ENCODE measurements around the gene COLEC11.

The COLEC11 gene

DNA sequence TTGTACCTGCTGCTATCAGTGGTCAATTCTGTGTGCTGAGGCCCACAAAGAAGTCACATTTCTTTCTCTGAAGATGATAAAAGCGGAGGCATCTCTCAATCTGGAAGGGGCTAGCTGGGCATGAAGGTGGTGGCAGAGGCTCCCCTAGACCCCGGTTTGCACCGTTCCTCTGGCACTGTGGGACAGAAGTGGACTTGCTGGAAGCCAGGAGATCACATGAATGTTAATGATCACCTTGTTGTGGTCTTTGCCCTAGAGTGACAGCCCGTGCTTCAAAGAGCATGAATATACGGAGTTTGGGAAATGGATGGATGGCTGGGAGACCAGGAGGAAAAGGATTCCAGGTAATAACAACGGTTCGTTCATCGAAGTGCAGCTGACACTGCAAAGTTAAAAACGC lies 83.3 kb downstream of the COLEC11 start:
- no peak overlapping the region for H3K4me3 ChIP-seq (ENCODE audit: low read length)
- TF ChIP-seq ZNF274 (IDR thresholded peaks at IDR 0.05; ENCODE audit: low read depth, low read length): no peak

DNA sequence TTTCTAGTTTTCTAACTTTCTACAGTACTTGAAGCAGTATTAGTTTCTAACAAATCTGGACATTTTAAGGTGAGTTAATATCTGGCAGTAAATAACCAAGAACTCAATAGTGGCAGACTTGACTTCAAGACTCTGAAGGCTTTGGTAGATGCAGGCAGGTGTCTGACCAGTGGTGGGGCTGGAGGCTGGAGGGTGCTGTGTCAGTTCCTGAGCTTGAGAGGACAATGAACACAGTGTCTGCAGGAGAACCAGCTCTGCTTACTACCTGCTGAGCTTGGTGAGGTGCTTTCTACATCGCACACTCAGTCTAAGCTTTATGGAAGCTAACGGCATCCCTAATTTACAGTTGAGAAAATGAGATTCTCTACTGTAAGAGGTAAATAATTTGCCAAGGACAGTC lies 84.3 kb downstream of the COLEC11 start:
- TF ChIP-seq ZNF274 (IDR thresholded peaks at IDR 0.05; ENCODE audit: low read depth, low read length): no peak
- no peak overlapping the region for H3K4me3 ChIP-seq (ENCODE audit: low read length)

DNA sequence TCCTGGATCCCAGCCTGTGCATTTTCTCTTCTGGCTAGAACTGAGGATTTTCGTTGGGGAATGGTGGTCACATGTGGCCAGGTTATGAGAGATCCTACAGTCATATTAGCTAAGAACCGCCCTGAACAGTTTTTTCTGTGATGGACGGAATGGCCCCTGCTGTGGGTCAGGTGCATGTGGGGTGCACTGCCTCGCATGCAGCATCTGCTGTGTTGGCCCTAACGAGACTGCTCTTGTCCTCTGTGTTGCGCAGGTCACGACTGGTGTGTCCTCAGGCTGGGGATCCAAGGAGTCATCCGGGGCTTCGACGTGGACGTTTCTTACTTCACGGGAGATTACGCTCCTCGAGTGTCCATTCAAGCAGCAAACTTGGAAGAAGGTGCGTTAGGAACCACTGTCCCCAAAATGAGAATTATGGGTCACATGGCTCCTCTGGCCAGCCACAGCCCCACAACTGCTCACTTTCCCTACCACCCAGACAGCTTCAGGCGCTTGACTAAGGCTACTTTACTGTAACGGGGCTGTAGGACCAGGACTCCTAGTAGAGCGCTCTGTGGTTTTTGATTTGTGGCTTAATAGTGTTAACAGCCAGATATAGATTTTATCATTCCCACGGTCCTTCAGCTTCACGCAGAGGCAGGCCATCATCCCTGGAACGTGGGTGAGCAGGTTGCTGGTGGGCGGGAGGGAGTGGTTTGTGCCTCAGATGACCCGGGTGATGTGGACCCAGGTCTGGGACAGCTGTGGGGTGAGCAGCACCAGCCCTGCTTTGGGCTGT lies 84.9 kb downstream of the COLEC11 start:
- no peak for TF ChIP-seq ZNF274 (IDR thresholded peaks at IDR 0.05; ENCODE audit: low read depth, low read length)

DNA sequence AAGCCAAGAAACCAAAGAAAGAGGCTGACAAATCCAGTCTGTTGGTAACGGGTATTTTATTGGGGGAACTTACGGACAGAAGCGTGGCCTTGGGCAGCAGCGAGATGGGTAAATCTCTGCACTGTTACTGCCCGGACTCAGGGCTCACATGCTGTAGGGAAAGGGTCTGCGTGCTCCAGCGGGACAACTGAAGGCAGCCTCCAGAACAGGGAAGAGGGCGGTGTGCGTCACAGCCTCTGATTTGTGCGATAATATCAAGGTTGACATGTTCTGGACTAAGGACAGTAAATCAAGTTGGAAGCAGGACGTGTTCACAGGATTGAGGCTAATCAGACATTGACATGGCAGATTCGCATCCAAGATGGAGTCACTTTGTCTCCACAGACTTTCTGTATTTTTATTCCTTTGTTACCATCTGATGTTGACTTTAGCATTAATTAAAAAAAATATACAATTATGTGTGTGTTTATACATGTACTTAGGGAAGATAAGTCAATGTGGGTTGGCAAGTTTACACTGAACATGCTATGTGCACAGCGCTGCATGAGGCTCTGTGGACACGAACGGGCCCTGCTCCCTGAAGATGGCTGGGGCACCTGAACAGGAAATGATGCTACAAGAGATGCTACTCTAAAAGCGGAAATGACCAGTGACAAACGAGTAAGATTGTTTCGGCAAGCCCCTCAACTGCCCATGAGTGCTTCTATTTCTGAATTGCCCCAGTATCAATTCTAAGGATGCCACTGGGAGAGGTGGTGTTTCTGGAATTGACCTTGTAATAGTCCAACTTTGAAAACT lies 85.8 kb downstream of the COLEC11 start:
- H3K4me3 ChIP-seq (ENCODE audit: low read length): no peak overlapping the region
- no peak for TF ChIP-seq ZNF274 (IDR thresholded peaks at IDR 0.05; ENCODE audit: low read depth, low read length)

More for the DNA sequence above, 84.9 kb downstream of the COLEC11 start:
- H3K4me3 ChIP-seq (ENCODE audit: low read length): no peak overlapping the region

DNA sequence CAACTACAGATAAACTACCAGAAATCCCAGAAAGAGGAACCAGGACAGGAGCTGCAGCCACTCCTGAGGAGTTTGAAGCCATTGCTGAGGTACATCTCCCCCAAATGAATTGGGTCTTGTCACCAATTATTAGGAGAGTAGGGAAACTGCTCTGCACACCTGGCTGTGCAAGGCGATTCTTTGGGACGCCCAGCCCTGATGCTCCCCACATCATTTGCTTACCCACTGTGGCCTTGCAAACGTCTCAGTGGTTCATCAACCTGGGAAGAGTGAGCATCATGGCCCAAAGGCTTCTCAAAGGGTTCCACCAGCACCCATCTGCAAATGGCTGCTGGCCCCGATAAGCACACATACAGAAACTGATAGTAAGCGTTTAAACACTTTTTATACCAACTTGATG lies 86.7 kb downstream of the COLEC11 start:
- no peak for TF ChIP-seq ZNF274 (IDR thresholded peaks at IDR 0.05; ENCODE audit: low read depth, low read length)

DNA sequence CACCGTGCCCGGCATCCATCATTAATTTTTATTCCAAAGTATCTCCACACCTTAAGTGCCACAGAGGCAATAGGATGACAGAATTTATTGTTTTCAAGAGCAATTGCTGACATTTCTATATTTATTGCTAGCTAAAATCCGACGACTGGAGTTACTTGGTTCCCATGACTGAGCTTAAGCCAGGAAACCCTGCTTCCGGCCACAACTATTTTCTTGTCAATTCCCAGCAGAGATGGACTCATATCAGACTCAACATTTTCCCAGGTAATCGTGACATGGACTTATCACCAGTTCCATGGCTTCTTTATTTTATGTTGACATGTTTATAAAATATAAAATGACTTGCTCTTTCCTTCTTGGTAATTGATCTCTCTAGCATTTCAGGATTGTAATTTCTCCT lies 87.9 kb downstream of the COLEC11 start:
- no peak for TF ChIP-seq ZNF274 (IDR thresholded peaks at IDR 0.05; ENCODE audit: low read depth, low read length)
- no peak overlapping the region for H3K4me3 ChIP-seq (ENCODE audit: low read length)

More for the DNA sequence above, 86.7 kb downstream of the COLEC11 start:
- no peak overlapping the region for H3K4me3 ChIP-seq (ENCODE audit: low read length)

DNA sequence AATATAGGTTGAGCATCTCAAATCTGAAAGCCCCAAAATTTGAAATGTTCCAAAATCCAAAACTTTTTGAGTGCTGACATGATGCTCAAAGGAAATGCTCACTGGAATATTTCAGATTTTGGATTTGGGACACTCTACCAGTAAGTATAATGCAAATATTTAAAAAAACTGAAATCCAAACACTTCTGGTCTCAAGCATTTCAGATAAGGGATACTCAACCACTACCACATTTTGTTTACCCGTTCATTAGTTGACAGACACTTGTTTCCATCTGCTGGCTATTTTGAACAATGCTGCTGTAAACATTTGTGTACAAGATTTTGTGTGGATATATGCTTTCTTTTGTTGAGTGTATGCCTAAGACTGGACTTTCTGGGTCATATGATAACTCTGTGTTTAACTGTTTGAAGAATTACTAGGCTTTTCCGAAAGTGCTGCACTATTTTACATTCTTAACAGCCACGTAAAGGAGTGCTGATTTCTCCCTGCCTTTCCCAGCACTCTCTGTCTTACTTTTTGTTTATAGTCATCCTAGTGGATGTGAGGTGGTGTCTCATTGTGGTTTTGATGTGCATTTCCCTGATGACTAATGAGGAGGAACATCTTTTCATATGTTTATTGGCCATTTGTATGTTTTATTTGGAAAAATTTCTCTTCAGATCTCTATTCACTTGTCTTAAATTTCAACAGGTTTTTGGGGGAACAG lies 89.0 kb downstream of the COLEC11 start:
- no peak for TF ChIP-seq ZNF274 (IDR thresholded peaks at IDR 0.05; ENCODE audit: low read depth, low read length)

DNA sequence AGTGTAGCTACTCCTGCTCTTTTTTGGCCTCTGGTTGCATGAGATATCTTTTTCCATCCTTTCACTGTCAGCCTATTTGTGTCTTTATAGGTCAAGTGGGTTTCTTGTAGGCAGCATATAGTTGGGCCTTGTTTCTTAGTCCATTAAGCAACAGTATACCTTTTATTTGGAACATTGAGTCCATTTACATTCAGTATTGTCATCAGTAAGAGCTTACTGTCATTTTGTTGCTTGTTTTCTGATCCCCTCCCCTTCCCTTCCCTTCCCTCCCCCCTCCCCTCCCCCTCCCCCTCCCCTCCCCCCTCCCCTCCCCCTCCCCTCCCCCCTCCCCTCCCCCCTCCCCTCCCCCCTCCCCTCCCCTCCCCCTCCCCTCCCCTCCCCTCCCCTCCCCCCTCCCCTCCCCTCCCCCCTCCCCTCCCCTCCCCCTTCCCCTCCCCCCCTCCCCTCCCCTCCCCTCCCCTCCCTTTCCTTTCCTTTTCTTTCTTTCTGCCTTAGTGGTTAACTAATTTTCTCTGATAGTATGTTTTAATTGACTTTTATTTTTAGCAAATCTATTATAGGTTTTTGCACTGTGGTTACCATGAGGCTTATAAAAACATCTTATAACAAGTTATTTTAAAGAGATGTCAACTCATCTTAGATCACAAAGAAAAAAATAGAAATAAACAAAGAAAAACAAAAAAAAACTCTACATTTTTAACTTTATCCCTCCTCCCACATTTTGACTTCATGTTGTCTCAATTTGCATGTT lies 95.3 kb downstream of the COLEC11 start:
- no peak overlapping the region for H3K4me3 ChIP-seq (ENCODE audit: low read length)
- no peak for TF ChIP-seq ZNF274 (IDR thresholded peaks at IDR 0.05; ENCODE audit: low read depth, low read length)

More for the DNA sequence above, 89.0 kb downstream of the COLEC11 start:
- H3K4me3 ChIP-seq (ENCODE audit: low read length): no peak overlapping the region

DNA sequence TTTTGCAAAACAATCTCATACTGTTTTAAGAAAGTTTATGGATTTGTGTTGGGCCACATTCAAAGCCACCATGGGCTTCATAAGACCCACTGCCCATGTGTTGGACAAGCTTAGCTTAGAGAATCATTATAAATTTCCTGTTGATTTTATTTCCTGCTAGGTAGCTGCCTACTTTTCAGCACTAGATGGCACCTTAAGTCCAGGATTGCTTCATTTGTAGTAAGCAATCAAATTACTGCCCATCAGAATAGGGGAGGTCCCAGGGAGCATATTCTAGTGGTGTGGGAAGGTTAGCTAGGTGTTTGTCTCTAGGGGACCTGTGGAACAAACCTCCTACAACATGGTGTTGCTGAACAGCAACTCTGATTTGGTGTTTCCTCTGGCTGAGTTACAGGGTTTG lies 97.5 kb downstream of the COLEC11 start:
- no peak for TF ChIP-seq ZNF274 (IDR thresholded peaks at IDR 0.05; ENCODE audit: low read depth, low read length)

More for the DNA sequence above, 97.5 kb downstream of the COLEC11 start:
- no peak overlapping the region for H3K4me3 ChIP-seq (ENCODE audit: low read length)
